GM19397 (cell line): Measurements from ENCODE around the gene ZFP1.
"Not testable (repeated sequence)": the region's sequence is repeated elsewhere in the genome, so short reads cannot be mapped to it uniquely, and the experiment has no call there.

Experiments used
- ATAC-seq: cut with Tn5 transposase; IDR thresholded peaks from one replicate; pipeline ENCODE4 v1.9.1; 2021; ENCODE audit warnings: mild to moderate bottlenecking, moderate library complexity; ENCODE audit not compliant: unreplicated experiment

ZFP1 gene

GRCh38 chr16:75112734-75113491 lies 35.4 kb upstream of the ZFP1 start:
- ATAC-seq: no peak

GRCh38 chr16:75113541-75114121 lies 34.7 kb upstream of the ZFP1 start:
- no peak for ATAC-seq

- ATAC-seq: no peak
Observed at GRCh38 chr16:75114179-75114945, 34.0 kb upstream of the ZFP1 start.

GRCh38 chr16:75114946-75115825 lies 33.1 kb upstream of the ZFP1 start:
- ATAC-seq: no peak

- ATAC-seq: no peak
Observed at GRCh38 chr16:75116081-75116910, 32.0 kb upstream of the ZFP1 start, which contains the start of gene LDHD. Gene LDHD, minus strand, starts transcription at chr16:75116780. Its CDS starts 60 bp downstream, at chr16:75116720.

- ATAC-seq: no peak
Observed at GRCh38 chr16:75116911-75117245, 31.4 kb upstream of the ZFP1 start.

- ATAC-seq: no peak
Observed at GRCh38 chr16:75118943-75119539, 29.3 kb upstream of the ZFP1 start.

GRCh38 chr16:75120253-75120652 lies 28.1 kb upstream of the ZFP1 start:
- ATAC-seq: no peak

GRCh38 chr16:75121949-75122568 lies 26.3 kb upstream of the ZFP1 start:
- ATAC-seq: no peak

GRCh38 chr16:75122609-75123008 lies 25.7 kb upstream of the ZFP1 start:
- no peak for ATAC-seq

GRCh38 chr16:75127713-75128415 lies 20.5 kb upstream of the ZFP1 start:
- no peak for ATAC-seq

- not testable (repeated sequence) for ATAC-seq
Observed at GRCh38 chr16:75129421-75130149, 18.7 kb upstream of the ZFP1 start.

- ATAC-seq: no peak
Observed at GRCh38 chr16:75130150-75130771, 18.1 kb upstream of the ZFP1 start.

- ATAC-seq: no peak
Observed at GRCh38 chr16:75131081-75131480, 17.2 kb upstream of the ZFP1 start.

GRCh38 chr16:75138233-75138632 lies 10.1 kb upstream of the ZFP1 start:
- ATAC-seq: no peak

- no peak for ATAC-seq
Observed at GRCh38 chr16:75138636-75139035, 9.7 kb upstream of the ZFP1 start.

GRCh38 chr16:75139498-75139897 lies 8.8 kb upstream of the ZFP1 start:
- ATAC-seq: no peak

- no peak for ATAC-seq
Observed at GRCh38 chr16:75143941-75144340, 4.4 kb upstream of the ZFP1 start.
